ENCODE results near the gene LPCAT1.
"Not testable (repeated sequence)": the region's sequence is repeated elsewhere in the genome, so short reads cannot be mapped to it uniquely, and the experiment has no call there.

LPCAT1 gene

DNA sequence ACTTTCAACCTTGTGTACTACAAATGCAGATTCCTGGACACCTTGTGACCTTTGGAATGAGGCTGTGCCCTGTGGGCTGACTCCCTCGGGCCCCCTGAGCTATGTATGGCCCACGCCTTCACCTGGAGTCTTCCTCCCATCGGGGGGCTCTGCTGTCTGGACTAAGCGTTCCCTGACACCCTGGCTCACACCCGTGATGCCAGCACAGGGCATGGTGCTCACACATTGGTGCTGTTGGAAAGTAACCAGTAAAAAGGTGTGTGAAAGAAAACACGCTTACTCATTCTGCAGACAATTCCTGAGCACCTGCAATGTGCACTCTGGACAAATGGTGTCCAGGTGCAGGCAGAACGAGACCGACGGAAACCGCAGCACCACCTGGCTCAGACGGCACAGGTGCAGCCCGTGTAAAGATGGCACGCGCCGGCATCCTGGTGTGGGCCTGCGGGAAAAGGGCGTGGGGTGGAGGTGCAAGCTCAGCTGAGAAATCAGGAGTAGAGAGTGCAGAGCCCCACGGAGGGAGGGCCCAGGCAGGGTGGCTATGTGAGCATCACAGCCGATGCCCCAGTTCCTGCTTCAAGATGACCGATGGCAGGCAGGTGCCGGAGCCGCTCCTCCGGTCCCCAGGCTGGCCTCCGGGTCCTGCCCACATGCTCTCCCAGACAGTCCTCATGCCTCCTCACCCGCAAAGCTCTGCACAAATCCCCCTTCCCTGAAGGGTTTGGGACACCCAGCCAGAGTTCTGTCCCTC is 11.0 kb downstream of the LPCAT1 start:
- H3K4me3 ChIP-seq (ENCODE audit: low read depth, low read length) = no peak overlapping the region
- no peak for DNase-seq (ENCODE audit: low read depth)

DNA sequence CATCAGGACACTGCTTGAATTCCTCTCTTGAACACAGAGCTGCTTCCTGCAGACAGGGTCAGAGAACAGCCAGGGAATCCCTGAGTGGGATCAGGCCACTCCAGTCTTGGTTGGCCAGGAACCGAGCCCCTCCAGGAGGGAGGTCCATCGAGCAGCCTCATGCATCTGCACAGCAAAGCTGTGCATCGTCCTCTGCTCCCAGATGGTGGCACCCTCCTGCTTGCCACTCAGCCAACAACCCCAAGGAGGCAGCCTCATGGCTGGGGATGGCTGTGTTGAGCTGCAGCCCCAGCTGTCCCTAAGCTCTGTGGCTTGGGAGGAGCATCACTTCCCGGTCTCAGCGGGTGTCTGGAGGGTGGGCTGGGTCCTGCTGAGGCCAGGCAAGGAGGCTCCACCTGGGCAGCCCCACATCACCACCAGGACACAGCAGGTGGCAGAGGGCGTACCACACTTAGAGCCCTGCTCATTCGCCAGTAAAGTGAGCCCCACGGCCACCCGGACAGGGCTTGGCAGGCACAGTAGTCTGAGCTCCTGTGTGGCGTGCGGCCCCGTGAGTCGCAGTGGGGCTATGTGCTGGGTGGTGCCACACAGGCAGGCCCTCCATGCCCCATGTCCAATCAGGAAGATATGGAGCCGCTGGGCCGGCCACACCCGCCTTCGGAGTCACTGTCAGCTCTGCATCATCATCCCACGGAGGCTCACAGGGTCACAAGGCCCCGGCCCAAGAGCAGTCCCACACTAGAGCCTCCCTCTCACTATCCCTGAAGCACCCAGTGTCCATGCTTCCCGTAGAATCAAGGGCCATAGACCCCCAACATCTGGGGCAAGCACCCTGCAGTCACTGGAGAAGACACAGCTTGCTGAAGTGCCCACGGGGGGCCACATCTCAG is 11.9 kb downstream of the LPCAT1 start:
- no peak overlapping the region for H3K4me3 ChIP-seq (ENCODE audit: low read depth, low read length)
- DNase-seq (ENCODE audit: low read depth) = peak; percentile 20

DNA sequence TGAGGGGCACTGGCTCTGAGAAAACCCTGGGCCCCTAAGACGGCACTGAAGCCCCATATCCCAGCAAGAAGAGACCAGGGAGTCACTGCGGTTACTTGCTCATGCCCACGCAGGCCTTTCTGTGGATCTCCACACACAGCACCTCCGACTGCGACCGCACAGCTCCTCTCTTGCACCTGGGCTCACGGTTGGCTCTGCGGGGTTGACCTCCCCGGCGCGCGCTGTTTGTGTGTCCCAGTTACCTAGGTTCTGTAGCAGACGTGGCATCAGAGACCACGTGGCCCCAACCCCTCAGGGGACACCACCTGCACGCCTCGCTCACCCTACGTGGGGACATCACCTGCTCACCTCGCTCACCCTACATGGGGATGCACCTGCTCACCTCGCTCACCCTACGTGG is 12.7 kb downstream of the LPCAT1 start:
- no peak overlapping the region for H3K4me3 ChIP-seq (ENCODE audit: low read depth, low read length)
- DNase-seq (ENCODE audit: low read depth) = no peak

DNA sequence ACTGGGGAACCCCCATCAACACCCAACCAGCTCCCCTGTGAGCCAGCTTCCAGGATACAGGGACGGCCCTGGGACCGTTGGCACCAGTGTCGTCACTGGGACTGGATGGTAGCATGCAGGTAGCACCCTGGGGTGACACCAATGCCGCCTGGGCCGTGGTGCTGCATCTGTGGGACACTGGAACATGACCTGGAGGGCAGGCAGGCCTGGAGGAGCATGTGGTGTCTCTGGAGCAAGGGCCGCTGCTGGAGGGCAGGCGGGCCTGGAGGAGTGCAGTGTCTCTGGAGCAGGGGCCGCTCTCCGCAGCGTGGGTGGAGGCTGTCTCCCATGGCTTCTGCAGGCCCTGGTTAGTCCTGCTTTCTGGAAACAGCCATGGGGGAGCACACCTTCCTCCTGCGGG is 13.1 kb downstream of the LPCAT1 start:
- DNase-seq (ENCODE audit: low read depth) = no peak
- H3K4me3 ChIP-seq (ENCODE audit: low read depth, low read length) = no peak overlapping the region

GRCh38 chr5:1510151-1510561 is 13.6 kb downstream of the LPCAT1 start:
- no peak overlapping the region for H3K4me3 ChIP-seq (ENCODE audit: low read depth, low read length)
- DNase-seq (ENCODE audit: low read depth) = no peak

DNA sequence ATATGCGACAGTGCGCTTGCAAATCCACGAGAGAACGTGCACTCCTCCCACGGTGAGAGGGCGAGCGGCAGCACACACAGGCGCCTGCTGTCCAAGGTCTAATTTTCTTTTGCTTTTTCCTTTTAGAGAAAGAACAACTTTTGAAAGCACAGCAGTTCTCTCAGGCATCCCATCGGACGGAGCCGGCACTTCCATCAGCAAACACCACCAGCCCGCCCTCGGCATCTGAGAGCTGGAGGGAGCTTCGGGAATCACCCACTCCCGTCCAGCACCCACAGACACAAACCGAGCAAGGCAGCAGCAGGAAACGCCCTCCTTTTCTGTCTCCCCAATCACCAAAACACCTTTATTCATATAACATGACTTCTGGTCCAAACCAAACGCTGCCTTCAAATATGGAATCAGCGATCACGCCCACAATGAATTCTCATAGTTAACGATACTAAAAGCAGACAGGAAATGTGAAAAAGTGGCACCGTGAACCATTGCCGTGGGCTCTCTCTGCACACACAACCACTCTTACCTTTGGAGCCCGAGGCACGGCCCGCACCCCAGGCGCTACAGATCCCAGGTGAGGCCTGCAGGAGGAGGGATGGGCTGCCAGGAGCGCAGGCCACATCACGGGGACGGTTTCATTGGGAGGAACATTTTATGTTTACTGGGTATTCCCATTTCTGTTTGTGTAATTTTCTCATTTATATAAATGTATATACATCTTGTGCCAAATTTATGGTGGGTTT is 14.2 kb downstream of the LPCAT1 start:
- no peak for DNase-seq (ENCODE audit: low read depth)
- no peak overlapping the region for H3K4me3 ChIP-seq (ENCODE audit: low read depth, low read length)

- no peak for DNase-seq (ENCODE audit: low read depth)
- no peak overlapping the region for H3K4me3 ChIP-seq (ENCODE audit: low read depth, low read length)
These were observed 15.0 kb downstream of the LPCAT1 start for GRCh38 chr5:1508659-1509290.

DNA sequence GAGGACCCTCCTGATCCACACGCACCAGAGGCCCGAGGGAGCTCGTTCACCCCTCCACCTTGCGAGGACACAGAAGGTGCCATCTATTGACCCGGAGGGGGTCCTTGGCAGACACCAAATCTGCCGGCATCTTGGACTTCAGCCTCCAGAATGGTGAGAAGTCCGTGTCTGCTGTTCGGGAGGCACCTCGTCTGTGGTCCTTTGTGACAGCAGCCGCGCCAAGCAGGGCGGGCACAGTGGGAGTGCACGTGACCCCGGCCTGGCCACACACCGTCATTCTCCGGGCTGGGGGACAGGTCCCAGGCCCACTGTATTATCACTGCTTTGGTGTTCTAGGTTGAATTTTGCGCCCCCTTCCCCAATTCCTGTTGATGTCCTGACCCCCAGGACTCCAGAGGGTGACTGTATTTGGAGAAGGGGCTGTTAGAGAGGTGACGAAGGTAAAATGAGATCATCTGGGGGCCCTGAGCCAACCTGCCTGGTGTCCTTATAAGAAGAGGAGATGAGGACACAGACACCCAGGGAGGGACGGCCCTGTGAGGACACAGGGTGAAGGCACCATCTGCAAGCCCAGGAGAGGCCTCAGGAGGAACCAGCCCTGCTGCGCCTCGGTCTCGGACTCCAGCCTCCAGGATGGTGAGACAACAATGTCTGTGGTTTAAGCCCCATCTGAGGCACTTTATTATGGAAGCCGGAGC is 15.7 kb downstream of the LPCAT1 start:
- no peak for DNase-seq (ENCODE audit: low read depth)
- no peak overlapping the region for H3K4me3 ChIP-seq (ENCODE audit: low read depth, low read length)

DNA sequence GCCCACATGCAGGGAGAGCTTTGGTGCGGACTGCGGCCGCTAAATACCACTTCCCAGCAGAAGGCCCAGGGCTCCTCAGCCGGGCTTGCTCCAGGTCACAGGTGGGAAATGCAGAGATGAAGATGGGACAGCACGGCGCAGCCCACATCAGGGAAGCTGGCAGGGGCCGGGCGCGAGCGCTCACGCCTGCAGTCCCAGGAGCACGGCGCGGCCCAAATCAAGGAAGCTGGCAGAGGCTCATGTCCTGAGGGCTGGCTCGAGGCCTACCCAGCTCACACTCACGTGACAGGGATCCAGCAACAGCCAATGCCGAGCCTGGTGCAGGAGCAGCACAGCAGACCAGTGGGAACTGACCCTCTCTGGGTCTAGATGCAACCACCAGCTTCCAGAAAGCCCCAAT is 16.3 kb downstream of the LPCAT1 start:
- DNase-seq (ENCODE audit: low read depth) = no peak
- no peak overlapping the region for H3K4me3 ChIP-seq (ENCODE audit: low read depth, low read length)

DNA sequence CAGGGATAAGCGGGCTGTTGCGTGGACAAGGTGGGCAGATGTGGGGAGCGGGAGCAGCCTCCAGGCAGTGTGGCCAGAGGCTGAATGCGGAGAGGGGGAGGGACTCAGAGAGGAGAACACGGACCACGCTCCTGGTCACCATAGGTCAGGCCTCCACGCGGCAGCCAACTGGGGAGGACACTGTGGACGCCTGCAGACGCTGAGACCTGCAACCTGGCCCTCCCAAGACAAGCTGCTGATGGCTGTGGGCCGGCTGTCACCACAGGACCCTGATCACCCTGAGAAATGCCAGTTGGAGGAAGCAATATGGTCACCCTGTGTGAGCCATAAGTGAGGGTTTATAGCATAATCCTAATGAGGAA is 16.8 kb downstream of the LPCAT1 start:
- H3K4me3 ChIP-seq (ENCODE audit: low read depth, low read length) = no peak overlapping the region
- DNase-seq (ENCODE audit: low read depth) = no peak

- DNase-seq (ENCODE audit: low read depth) = no peak
- H3K4me3 ChIP-seq (ENCODE audit: low read depth, low read length) = no peak overlapping the region
These were observed 17.3 kb downstream of the LPCAT1 start for GRCh38 chr5:1506242-1507013.

DNA sequence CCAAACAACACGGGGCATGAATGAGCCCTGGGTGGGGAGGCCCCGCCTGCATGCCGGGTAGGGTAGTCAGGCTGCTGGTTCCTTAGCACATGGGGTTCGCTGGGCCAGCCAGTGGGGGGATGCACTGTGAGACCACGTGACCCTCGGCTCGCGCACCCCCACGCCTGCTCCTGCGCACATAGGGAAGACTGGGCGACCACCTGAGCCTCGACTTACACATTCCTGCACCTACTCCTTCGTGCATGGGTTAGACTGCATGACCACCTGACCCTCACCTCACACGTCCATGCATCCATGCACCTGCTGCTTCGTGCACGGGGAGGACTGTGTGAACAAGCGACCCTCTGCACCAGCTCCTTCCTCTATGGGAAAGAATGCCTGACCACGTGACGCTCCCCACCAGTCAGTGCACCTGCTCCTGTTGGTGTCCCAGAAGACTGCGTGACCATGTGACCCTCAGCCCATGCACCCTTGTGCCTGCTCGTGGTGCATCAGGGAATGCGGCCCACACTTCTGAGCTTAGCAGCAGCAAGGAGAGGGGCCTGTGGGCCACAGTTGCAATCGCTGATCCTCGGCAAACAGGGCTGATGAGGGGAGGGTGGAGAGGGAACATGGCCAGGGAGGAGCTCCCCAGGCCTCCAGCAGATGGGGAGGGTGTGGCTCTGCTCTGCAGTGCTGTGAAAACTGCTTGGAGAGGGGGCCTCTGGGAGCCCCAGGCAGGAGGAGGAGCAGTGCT is 18.1 kb downstream of the LPCAT1 start:
- H3K4me3 ChIP-seq (ENCODE audit: low read depth, low read length) = no peak overlapping the region
- DNase-seq (ENCODE audit: low read depth) = no peak

DNA sequence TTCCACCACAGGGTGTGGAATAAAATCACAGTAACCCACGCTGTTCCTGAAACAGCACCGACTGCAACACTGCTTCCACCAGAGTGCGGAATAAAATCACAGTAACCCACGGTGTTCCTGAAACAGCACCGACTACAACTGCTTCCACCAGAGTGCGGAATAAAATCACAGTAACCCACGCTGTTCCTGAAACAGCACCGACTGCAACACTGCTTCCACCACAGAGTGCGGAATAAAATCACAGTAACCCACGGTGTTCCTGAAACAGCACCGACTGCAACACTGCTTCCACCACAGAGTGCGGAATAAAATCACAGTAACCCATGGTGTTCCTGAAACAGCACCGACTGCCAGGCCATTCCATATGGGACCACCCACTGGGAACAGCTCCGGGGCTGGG is 18.7 kb downstream of the LPCAT1 start:
- not testable (repeated sequence) for DNase-seq (ENCODE audit: low read depth); H3K4me3 ChIP-seq (ENCODE audit: low read depth, low read length)

DNA sequence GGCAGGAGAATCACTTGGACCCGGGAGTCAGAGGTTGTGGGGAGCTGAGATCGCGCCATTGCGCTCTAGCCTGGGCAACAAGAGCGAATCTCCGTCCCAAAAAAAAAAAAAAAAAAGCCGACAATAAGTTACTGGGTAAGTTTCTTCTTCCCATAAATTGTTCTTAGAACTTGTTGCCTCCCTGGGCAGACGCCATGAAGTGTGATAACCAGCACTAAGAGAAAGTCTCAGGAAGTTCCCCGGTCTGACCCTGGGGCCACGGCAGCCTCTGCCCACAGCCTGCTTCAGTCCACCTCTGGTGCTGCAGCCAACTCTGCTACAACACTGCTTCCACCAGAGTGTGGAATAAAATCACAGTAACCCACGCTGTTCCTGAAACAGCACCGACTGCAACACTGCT is 19.1 kb downstream of the LPCAT1 start:
- no peak overlapping the region for H3K4me3 ChIP-seq (ENCODE audit: low read depth, low read length)
- DNase-seq (ENCODE audit: low read depth) = no peak

GRCh38 chr5:1504069-1504595 is 19.6 kb downstream of the LPCAT1 start:
- no peak for DNase-seq (ENCODE audit: low read depth)
- H3K4me3 ChIP-seq (ENCODE audit: low read depth, low read length) = no peak overlapping the region

- no peak for DNase-seq (ENCODE audit: low read depth)
- H3K4me3 ChIP-seq (ENCODE audit: low read depth, low read length) = no peak overlapping the region
These were observed 20.3 kb downstream of the LPCAT1 start for GRCh38 chr5:1503241-1504068.

DNA sequence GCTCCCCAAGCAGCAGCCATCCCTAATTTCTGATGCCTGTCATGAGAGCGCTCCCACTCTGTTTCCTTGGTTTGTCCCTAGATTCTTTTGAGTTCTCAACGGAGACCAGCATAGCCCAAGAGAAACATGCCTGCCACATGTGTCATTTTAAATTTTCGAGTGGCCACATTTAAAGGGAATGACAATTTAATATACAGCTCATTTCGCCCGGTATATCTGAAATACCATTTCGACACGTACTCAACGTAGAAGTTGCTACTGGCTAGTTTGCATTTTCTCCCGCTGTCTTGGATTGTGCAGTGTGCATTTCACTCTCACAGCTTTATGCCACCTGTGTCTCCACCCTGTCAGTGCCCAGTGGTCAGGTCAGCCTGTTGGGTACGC is 21.0 kb downstream of the LPCAT1 start:
- no peak overlapping the region for H3K4me3 ChIP-seq (ENCODE audit: low read depth, low read length)
- no peak for DNase-seq (ENCODE audit: low read depth)

All from skeletal muscle cell (primary cell).